HG03039 (cell line): ENCODE results near the gene SPAG17.

Experiments used
- ATAC-seq: cut with Tn5 transposase; IDR thresholded peaks from one replicate; pipeline ENCODE4 v1.9.1; 2021; ENCODE audit warnings: mild to moderate bottlenecking, moderate library complexity; ENCODE audit not compliant: unreplicated experiment

Gene SPAG17

GRCh38 chr1:118169016-118169415, 16.0 kb downstream of the SPAG17 start:
- ATAC-seq = no peak

GRCh38 chr1:118160806-118161205, 24.2 kb downstream of the SPAG17 start:
- ATAC-seq = no peak

- no peak for ATAC-seq
Observed at GRCh38 chr1:118159569-118159968, 25.5 kb downstream of the SPAG17 start.

GRCh38 chr1:118158924-118159323, 26.1 kb downstream of the SPAG17 start:
- ATAC-seq = no peak

DNA sequence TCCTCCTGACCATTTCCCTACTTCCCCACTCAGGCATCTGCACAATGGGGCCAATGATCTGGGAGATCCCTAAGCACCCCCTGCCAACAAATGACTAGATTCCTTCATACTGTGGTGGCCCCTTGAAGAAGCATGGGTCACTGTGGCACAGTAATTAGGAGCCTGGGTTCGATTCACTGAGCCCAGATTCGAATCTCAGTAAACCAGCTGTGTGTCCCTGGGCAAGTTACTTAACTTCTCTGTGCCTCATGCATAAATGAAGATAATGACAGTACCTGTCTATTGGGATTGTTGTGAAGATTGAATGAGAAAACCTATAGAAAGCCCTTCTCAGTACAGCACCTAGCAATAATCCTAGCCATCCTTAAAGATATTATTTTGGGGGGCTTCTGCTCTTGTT, 27.5 kb downstream of the SPAG17 start:
- no peak for ATAC-seq

- no peak for ATAC-seq
Observed at GRCh38 chr1:118155106-118155505, 29.9 kb downstream of the SPAG17 start.

DNA sequence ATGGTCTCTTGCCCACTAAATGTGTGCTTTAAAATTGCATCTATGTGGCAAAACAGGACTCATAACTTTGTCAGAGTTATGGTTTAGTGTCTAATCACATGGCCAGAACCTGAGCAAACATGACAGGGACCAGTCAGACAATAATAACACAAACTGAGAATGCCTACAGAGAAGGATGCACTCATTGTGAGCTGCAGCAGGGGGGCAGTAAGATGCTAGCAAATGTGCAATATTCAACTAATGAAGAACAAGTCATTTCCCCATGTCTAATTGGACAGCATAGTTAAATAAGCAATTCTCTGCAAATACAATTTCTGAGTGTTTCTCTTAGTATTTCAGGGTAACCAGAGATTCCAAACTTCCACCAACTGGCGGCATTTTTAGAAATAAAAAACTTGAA, 30.8 kb downstream of the SPAG17 start:
- ATAC-seq = no peak

GRCh38 chr1:118151312-118151937, 33.6 kb downstream of the SPAG17 start:
- no peak for ATAC-seq

- ATAC-seq = no peak
Observed at GRCh38 chr1:118149799-118150198, 35.2 kb downstream of the SPAG17 start.

DNA sequence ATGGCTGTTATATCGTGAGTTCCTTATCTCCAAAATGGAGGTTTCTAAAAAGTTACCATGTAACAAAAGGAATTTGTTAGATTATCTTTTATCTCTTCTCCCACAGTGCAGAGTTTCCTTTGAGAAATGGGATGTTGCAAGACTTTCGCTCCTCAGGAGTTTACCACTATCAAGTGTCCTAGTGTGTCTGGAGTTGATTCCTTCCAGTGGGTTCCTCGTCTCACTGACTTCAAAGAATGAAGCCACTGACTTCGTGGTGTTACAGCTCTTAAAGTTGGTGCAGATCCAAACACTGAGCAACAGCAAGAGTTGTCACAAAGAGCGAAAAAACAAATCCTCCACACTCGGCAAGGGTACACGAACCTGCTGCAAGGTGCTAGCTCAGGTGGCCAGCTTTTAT, 37.0 kb downstream of the SPAG17 start:
- no peak for ATAC-seq

DNA sequence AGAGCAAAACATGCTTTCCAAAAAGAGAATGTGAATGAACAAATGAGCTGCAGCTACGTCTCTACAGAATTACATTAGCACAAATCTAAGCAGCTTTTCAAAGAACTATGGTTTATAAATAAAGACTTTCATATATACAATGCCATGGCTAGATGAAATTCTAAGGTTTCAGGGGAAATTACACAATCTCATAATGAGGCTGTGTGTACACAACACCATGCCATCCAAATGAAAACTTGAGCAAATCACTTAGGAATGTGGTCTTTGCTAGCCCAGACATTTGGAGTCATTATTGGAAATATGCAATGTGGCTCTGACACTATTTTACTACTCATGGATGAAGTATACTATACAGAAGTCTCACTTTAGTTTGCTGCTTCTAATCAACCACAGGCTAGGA, 37.5 kb downstream of the SPAG17 start:
- no peak for ATAC-seq

GRCh38 chr1:118145721-118146120, 39.3 kb downstream of the SPAG17 start:
- no peak for ATAC-seq

- ATAC-seq = no peak
Observed at GRCh38 chr1:118144684-118145083, 40.3 kb downstream of the SPAG17 start.

DNA sequence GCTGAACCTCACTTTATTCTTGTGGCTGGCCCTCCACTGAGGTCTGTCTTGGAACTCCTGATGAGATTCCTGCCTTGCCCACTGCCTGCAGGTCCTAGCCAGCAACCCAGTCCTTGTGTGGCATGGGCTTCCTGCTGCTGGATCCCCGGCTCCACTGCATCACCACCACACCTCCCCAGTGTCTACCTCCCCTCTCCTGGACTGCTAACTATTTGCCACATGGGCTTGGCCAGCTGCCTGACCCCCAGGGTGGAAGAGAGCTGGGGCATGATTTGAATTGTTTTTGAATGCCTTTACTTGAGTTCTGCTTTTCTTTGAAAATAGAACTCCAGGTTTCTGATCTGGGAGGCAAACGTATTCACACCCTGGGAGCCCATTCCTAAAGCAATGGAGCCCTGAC, 41.2 kb downstream of the SPAG17 start:
- no peak for ATAC-seq

- no peak for ATAC-seq
Observed at GRCh38 chr1:118143121-118143520, 41.9 kb downstream of the SPAG17 start.

GRCh38 chr1:118142546-118142945, 42.5 kb downstream of the SPAG17 start:
- no peak for ATAC-seq

DNA sequence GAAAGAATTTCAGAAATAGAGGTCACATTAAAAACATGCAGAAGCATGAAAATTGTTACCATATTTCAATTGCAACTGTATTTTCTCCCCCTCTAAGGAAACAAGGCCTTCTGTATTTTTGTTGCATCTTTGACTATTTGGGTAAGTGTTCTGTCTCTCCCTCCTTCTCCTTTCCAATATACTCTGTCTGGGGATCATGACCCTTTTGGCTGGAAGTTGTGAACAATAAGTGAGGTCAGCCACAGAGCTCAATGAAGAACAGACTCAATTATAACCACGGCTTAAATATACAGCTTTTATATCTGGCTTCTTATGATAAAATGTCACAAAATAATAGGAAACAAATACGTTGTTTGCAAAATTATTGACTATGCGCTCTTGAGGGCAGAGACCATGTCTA, 47.1 kb downstream of the SPAG17 start:
- no peak for ATAC-seq

DNA sequence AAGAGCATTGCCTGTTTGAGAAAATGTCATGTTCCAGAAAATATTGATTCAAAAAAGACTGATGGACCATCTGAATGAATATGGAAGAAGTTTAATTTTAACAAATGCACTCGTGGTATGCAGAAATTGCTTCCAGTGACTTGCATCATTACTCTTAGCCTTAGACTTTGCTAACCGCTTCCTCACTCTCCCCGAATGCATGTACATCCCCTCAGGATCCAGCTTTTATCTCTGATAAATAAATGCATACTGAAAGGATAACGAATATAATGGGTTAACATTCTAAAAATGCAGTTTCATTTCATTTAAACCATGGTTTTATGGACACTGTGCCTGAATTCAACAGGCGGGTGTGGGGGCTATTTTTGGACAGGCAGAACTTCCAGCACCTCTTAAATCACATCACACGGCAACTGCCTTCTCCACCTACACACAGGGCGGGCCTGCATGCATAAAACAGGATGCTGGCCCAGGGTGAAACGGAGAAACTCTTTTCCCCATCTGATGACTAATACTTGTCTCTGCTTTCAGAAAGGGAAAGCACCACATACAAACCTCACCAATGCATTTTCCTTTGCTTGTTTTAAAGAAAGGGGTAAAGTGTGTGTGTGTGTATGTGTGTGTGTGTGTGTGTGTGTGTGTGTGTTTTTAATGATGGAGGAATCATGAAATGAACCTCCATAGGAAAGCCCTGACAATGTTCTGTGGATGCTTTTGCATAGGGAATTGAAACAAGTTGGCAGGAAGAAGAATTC, 48.7 kb downstream of the SPAG17 start:
- ATAC-seq = peak; percentile 99

- no peak for ATAC-seq
Observed at GRCh38 chr1:118132000-118132399, 53.0 kb downstream of the SPAG17 start.

GRCh38 chr1:118128761-118129160, 56.3 kb downstream of the SPAG17 start:
- ATAC-seq = no peak

DNA sequence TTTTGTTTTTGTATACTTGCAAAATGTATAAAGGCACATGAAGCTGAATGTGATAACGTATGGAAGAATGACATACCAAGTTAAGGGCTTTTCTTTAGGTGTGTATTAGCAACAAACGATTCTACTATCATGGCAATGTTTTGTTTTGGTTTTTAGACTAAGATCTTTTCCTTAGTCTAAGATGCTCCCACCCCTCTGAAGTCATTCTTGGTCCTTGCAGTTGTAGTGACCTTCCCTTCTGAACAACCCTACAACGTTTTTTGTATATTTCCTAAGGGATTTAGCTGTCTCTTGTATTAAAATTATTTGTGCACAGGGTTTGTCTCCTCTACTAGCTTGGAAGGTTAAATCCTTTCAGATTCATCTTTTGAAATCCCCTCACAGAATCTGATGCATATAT, 61.0 kb downstream of the SPAG17 start:
- ATAC-seq = no peak

DNA sequence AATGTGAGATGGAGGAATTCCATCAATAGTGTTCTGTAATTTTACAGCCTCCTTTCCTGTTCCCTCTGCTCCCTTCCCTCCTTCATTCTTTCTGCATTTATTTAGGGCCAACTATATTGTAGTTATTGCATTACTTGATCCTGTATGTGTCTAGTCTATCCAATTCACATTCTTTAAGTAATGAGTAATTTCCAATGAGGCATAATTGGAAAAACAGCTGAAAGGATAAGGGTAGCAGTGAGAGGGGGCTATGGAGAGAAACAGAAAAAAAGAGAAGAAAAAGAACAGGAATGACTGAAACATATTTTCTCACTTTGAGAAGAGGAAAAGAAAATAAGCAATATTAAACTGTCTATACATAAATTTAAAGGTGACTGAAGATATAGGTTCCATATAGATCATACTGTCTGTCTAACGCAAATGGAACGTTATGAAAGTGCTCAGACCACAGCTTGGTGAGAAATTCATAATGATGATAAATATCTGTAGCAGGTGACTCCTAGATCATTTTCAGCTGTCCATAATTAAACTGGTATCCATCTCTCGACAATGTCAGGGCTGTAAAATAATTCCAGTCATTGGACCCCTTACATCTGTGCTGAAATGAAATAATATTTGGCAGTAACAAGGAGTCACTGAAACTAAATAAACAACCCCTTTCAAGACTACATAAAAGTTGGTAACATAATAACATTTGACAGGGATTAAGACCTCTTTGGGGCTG, 61.8 kb downstream of the SPAG17 start:
- no peak for ATAC-seq
